Parathyroid adenoma (tissue), 2 donors: ENCODE results near the gene ANAPC15.
"Not testable (repeated sequence)": the region's sequence is repeated elsewhere in the genome, so short reads cannot be mapped to it uniquely, and the experiment has no call there.

Experiments used
- H2AFZ ChIP-seq: fragments of 300-600 bp; sonication (generic); one replicate; pipeline ENCODE4 v1.7.0; 2017; ENCODE audit warnings: antibody characterized with exemption, mild to moderate bottlenecking
- H3K27ac ChIP-seq: fragments of 300-600 bp; sonication (generic); one replicate; pipeline ENCODE4 v1.7.0; 2017
- H3K27me3 ChIP-seq: fragments of 300-600 bp; sonication (generic); one replicate; pipeline ENCODE4 v1.7.0; 2017; ENCODE audit warnings: low read length; ENCODE audit not compliant: control insufficient read depth, insufficient read depth
- H3K36me3 ChIP-seq: fragments of 300-600 bp; sonication (generic); one replicate; pipeline ENCODE4 v1.7.0; 2017; ENCODE audit warnings: low read length; ENCODE audit not compliant: control insufficient read depth, insufficient read depth
- H3K4me1 ChIP-seq: fragments of 300-600 bp; sonication (generic); one replicate; pipeline ENCODE4 v1.7.0; 2017; ENCODE audit warnings: control low read depth
- H3K4me2 ChIP-seq: fragments of 300-600 bp; sonication (generic); one replicate; pipeline ENCODE4 v1.7.0; 2017; ENCODE audit warnings: low read length
- H3K4me3 ChIP-seq: fragments of 300-600 bp; sonication (generic); one replicate; pipeline ENCODE4 v1.7.0; 2017; ENCODE audit warnings: low read depth, low read length
- H3K79me2 ChIP-seq: fragments of 300-600 bp; sonication (generic); one replicate; pipeline ENCODE4 v1.7.0; 2017; ENCODE audit warnings: control low read depth
- H3K9ac ChIP-seq: fragments of 300-600 bp; sonication (generic); one replicate; pipeline ENCODE4 v1.7.0; 2017; ENCODE audit warnings: mild to moderate bottlenecking
- H3K9me3 ChIP-seq: fragments of 300-600 bp; sonication (generic); one replicate; pipeline ENCODE4 v1.7.0; 2017; ENCODE audit warnings: low read length; ENCODE audit not compliant: control insufficient read depth
- TF ChIP-seq, protein P1 (sequence below): fragments of 300-600 bp; sonication (generic); IDR thresholded peaks from one replicate; pipeline ENCODE4 v1.7.0; 2017; ENCODE audit warnings: antibody characterized with exemption, mild to moderate bottlenecking
- donor health status: primary hyperparathyroidism.

The ANAPC15 gene

GRCh38 chr11:72135891-72136683, 23.6 kb upstream of the ANAPC15 start:
- H3K27me3 ChIP-seq: no peaks in the 10 kb centered on the region
- no peak overlapping the region for H2AFZ ChIP-seq
- H3K27ac ChIP-seq: no peak overlapping the region
- no peaks in the 10 kb centered on the region for H3K36me3 ChIP-seq
- H3K4me1 ChIP-seq: no peaks in the 10 kb centered on the region
- no peak overlapping the region for H3K9ac ChIP-seq
- TF ChIP-seq, protein P1, sequence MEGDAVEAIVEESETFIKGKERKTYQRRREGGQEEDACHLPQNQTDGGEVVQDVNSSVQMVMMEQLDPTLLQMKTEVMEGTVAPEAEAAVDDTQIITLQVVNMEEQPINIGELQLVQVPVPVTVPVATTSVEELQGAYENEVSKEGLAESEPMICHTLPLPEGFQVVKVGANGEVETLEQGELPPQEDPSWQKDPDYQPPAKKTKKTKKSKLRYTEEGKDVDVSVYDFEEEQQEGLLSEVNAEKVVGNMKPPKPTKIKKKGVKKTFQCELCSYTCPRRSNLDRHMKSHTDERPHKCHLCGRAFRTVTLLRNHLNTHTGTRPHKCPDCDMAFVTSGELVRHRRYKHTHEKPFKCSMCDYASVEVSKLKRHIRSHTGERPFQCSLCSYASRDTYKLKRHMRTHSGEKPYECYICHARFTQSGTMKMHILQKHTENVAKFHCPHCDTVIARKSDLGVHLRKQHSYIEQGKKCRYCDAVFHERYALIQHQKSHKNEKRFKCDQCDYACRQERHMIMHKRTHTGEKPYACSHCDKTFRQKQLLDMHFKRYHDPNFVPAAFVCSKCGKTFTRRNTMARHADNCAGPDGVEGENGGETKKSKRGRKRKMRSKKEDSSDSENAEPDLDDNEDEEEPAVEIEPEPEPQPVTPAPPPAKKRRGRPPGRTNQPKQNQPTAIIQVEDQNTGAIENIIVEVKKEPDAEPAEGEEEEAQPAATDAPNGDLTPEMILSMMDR: no peak
- H3K4me3 ChIP-seq: no peak overlapping the region
- H3K79me2 ChIP-seq: no peaks in the 10 kb centered on the region
- no peak overlapping the region for H3K4me2 ChIP-seq
- no peaks in the 10 kb centered on the region for H3K9me3 ChIP-seq

DNA sequence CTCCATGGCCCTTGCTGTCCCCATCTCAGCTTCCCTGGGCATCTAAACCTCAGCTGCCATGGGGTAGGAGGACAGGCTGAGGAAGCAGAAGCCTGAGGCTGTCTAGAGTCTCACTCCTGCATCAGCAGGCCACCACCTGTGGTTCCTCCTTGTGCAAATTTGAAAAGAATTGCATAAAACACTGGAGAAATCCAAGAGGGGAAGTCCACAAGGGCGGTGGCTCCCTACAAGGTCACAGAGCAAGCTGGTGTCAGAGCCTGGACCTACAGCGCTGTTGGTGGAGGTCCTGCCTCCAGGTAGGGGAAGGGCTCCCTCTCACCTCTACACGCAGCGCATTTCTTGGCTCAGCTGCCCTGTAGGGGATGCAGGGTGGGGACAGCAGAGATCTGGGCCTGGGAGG, 23.0 kb upstream of the ANAPC15 start, which contains the start of gene FOLR3:
FOLR3 (plus strand) TSS at position 253 of the 400 bp plus-strand sequence. CDS start 228 bp downstream, outside the sequence.
- not testable (repeated sequence) for H3K79me2 ChIP-seq, H3K27me3 ChIP-seq, H3K4me2 ChIP-seq, H3K36me3 ChIP-seq, H3K4me1 ChIP-seq, H3K9ac ChIP-seq, H3K9me3 ChIP-seq, H3K27ac ChIP-seq, H2AFZ ChIP-seq, H3K4me3 ChIP-seq

DNA sequence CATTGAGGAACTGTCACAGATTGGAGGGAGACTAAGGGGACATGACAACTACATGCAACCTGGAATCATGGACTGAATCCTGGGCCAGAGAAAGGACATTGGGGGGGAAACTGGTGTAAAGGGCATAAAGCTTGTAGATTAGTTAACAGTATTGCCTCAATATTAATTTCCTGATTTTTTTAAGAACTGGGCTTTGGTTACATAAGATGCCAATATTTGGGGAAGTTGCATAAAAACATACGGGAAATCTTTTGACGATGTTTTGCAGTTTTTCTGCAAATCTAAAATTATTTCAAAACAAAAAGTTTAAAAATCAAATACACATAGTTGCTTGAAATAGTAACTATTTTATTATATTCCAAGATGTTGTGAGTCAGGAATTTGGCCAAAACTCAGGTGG, 20.2 kb upstream of the ANAPC15 start:
- no peaks in the 10 kb centered on the region for H3K79me2 ChIP-seq
- no peak overlapping the region for H3K27ac ChIP-seq
- H3K27me3 ChIP-seq: no peaks in the 10 kb centered on the region
- no peaks in the 10 kb centered on the region for H3K36me3 ChIP-seq
- no peaks in the 10 kb centered on the region for H3K9me3 ChIP-seq
- TF ChIP-seq, protein P1: no peak
- H3K4me3 ChIP-seq: no peak overlapping the region
- no peak overlapping the region for H3K9ac ChIP-seq
- no peaks in the 10 kb centered on the region for H3K4me1 ChIP-seq
- no peak overlapping the region for H3K4me2 ChIP-seq
- no peak overlapping the region for H2AFZ ChIP-seq

DNA sequence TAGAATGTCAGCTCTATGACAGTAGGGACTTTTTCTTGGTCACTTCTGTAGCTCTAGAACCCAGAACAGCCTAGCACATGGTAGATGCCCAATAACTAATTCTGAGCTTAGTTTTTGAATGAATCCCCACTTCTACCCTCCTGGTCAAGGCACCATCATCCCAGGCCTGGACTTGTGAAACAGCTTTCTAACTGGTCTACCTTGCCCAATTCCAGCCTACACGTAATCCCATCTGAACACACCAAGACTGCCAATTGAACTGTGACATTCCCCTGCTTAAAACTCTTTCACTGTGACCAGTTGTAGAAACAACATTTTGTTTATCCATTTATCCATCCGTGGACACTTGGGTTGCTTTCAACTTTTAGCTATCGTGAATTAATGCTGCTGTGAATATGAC, 16.9 kb upstream of the ANAPC15 start:
- no peak overlapping the region for H3K4me3 ChIP-seq
- no peaks in the 10 kb centered on the region for H3K9me3 ChIP-seq
- no peaks in the 10 kb centered on the region for H3K79me2 ChIP-seq
- no peak overlapping the region for H3K4me2 ChIP-seq
- H3K9ac ChIP-seq: no peak overlapping the region
- TF ChIP-seq, protein P1: no peak
- H3K27ac ChIP-seq: no peak overlapping the region
- no peak overlapping the region for H2AFZ ChIP-seq
- H3K4me1 ChIP-seq: no peaks in the 10 kb centered on the region
- H3K27me3 ChIP-seq: no peaks in the 10 kb centered on the region
- no peaks in the 10 kb centered on the region for H3K36me3 ChIP-seq

GRCh38 chr11:72127923-72128322, 15.4 kb upstream of the ANAPC15 start:
- Histone ChIP-seq H3K4me3 (no peak overlapping the region), H3K36me3 (no peaks in the 10 kb centered on the region), H3K4me1 (peaks cover 12% of the 10 kb centered on the region), H3K27me3 (no peaks in the 10 kb centered on the region), H3K9me3 (no peaks in the 10 kb centered on the region), H3K9ac (no peak overlapping the region), H3K27ac (no peak overlapping the region), H3K79me2 (no peaks in the 10 kb centered on the region), H3K4me2 (no peak overlapping the region), H2AFZ (no peak overlapping the region)
- TF ChIP-seq, protein P1: no peak
